Activated gamma-delta T cell treated with anti-CD3 and anti-CD28 coated beads, Interleukin-2, amount 50 U/mL, for 16 hours (primary cell): ENCODE results near the gene FAM180B.

ENCODE experiments used
- DNase-seq: peaks from one replicate; pipeline ENCODE4 v3.0.0-alpha.2; 2020; ENCODE audit warnings: low read depth

Gene FAM180B

DNA sequence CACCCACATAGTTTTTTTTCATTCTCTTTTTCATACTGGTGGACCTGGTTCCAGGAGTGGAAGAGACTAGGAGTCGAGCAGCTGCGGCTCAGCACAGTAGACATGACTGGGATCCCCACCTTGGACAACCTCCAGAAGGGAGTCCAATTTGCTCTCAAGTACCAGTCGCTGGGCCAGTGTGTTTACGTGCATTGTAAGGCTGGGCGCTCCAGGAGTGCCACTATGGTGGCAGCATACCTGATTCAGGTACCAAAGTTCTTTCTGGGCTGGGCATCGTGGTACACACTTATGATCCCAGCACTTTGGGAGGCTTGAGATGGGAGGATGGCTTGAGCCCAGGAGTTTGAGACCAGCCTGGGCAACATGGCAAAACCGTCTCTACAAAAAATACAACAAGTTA lies 16.8 kb upstream of the FAM180B start:
- DNase-seq = no peak

GRCh38 chr11:47570651-47571356 lies 15.7 kb upstream of the FAM180B start:
- no peak for DNase-seq

- no peak for DNase-seq
Measured at GRCh38 chr11:47571357-47571729, 15.1 kb upstream of the FAM180B start.

GRCh38 chr11:47571895-47572294 lies 14.6 kb upstream of the FAM180B start:
- no peak for DNase-seq

DNA sequence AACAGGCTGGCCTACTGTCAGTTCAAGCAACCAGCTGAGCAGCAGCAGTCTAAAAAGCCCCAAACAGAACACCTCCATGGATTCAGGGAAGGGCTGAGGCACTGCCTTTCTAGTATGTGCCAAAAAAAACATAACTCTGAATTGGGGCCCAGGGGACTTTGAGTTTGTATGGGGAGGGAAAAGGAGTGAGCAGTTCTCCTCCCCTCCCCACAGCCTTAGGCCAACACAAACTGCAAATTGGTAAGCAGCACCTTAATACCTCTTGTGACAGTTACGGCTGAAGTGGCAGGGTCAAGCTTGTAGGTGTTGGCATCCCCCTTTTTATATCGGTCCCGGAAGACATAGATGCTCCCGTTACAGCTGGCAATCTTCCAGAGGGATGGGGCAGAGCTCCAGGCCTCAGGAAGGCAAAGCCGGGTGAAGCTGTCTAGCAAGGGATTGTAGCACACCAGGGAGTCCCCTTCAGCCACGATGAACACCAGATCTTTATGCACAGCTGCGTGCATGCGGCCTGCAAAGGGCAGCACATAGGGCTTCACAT lies 13.7 kb upstream of the FAM180B start:
- no peak for DNase-seq

GRCh38 chr11:47573321-47573720 lies 13.2 kb upstream of the FAM180B start:
- no peak for DNase-seq

GRCh38 chr11:47577460-47578041 lies 8.9 kb upstream of the FAM180B start:
- DNase-seq = no peak

DNA sequence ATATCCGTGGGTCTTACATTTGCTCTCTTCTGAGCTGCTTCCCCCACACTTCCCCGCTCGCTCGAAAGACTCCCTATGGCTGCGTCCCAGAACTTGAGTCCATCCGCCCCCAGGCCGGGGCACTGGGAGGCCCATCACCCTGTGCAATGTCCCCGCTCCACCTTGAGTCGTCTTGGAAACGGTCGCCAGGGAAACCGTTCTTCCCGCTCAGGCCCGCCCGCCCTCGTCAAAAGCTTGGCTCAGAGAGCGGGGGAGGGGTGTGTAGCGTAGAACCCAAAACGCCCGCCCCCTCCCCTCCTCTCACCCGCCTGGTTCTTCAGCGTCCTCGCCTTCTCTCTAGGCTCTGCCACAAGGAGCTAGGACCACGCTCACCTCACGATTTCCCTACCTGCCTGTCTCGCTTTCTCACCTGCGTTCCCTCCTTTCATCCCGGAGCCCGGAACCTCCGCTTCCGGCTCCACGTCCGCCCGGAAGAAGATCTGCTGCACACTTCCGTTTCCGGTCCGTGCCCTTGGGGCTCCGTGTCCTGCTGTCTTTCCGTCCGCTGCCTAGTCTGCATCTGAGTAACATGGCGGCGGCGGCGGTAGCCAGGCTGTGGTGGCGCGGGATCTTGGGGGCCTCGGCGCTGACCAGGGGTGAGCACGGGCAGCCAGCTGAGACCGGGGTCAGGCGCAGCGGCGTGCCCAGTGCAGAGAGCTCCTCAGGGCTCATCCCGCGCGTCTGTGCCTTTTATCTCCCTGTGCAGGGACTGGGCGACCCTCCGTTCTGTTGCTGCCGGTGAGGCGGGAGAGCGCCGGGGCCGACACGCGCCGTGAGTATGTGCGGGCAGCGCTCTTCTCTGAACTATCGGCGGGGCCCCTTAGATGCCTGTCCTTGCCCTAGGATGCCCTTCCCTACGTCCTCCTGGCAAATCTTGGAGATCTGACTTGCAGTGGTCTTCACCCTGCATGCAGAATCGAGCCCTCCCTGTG lies 7.7 kb upstream of the FAM180B start, which contains the start of the genes KBTBD4 and NDUFS3:
Gene KBTBD4 (minus strand): TSS at position 447 of the 971 bp plus-strand sequence. CDS start 19 bp downstream, at position 428.
Gene NDUFS3 (plus strand): TSS at position 551 of the 971 bp plus-strand sequence. CDS start 18 bp downstream, at position 569.
- peak; percentile 82 for DNase-seq

DNA sequence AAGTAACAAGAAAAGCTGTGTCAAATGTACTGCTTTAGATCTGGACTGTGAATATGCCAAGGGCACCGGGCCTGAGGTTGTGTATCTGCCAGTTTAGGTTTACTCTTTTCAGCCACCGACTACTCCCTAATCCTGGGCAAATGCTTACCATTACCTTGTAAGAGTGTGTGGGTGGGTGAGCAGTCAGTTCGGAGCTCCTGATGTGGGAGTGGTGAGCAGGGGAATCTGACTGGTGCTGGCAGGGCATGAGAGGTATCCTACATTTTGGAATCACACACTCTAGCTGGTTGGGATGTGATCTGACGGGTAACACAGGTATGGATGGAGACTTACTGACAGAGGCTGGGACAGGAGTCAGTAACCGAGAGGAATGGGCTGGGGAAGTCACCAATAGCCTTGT lies 2.6 kb upstream of the FAM180B start:
- no peak for DNase-seq

DNA sequence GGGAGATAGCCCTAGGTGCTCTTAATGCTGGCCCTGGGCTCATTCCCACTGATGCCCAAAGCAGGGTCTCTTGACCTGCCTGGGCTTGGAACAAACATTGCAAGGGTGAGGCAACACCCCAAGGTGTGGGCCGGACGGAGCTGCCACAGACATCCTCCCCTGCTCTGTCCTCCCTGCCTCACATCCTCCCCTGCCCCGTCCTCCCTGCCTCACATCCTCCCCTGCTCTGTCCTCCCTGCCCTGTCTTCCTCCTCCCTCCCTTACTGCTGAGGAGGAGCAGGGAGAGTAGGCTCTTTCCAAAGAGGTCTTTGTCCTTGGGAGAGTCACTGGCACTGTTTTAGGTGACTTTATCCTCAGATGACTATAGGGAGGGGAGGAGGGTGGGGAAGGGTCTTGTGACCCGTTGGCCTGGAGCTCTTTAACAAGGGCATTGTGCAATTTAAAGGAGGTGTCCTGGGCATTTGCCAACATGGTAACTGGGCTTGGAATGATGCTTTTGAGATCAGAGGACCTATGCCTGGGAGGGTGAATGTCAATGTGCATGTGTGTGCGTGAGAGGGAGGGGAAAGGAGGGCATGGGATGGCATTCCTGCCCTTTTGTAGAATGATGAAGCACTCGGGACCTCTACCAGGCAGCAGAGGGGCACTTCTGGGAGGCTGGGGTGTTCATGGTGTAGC lies 700 bp downstream of the FAM180B start:
- DNase-seq = no peak

DNA sequence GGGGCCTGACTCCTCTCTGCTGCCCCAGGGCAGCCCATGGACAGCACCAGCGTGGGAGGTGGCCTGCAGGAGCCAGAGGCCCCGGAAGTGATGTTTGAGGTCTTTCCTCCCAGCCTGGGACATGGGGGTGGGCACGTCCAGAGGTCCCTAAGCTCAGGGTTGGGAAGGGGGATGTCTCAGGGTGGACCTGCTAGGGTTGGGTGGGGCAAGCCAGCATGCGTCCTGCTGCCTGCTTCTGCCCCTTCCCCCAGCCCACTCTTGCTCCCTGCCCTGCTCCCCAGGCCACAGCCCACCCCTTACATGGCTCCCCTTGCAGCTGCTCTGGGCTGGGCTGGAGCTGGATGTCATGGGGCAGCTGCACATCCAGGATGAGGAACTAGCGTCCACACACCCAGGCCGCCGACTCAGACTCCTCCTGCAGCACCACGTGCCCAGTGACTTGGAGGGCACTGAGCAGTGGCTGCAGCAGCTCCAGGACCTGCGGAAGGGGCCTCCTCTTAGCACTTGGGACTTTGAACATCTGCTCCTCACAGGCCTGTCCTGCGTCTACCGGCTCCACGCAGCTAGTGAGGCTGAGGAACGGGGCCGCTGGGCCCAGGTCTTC lies 1.3 kb downstream of the FAM180B start:
- DNase-seq = no peak

- no peak for DNase-seq
Measured at GRCh38 chr11:47589118-47589517, 2.6 kb downstream of the FAM180B start.

GRCh38 chr11:47589584-47589976 lies 3.1 kb downstream of the FAM180B start:
- DNase-seq = no peak

- no peak for DNase-seq
Measured at GRCh38 chr11:47589977-47590861, 3.7 kb downstream of the FAM180B start.

GRCh38 chr11:47591764-47592163 lies 5.3 kb downstream of the FAM180B start:
- no peak for DNase-seq

DNA sequence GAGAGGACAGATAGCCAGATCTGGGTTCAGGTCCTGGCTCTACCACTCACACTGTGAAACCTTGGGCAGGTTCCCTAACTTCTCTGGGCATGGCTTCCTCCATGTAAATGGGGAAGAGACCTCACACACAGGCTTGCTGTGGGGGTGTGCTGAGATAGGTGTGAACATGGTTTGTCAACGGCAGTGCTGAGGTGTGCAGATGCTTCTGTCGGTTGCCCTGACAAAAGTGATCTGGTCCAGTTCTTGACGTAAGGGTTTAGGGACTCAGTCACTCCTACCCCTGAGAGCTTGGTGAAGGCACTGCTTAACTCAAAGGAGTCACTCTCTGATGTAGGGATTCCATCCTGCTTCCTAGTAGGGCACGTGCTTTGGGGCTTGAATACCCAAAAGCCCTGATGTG lies 5.8 kb downstream of the FAM180B start:
- no peak for DNase-seq

- no peak for DNase-seq
Measured at GRCh38 chr11:47592970-47593369, 6.5 kb downstream of the FAM180B start.

GRCh38 chr11:47593492-47593933 lies 7.0 kb downstream of the FAM180B start:
- no peak for DNase-seq

- DNase-seq = no peak
Measured at GRCh38 chr11:47593934-47594855, 7.7 kb downstream of the FAM180B start, which contains the start of gene C1QTNF4. TSS of gene C1QTNF4 (minus strand) at chr11:47594411. CDS start at chr11:47590810, 3,601 bp downstream.
